Tibial nerve (tissue), 4 donors: ENCODE results near the gene CDH13. TPM values are rescaled to one million over a fixed set of nuclear protein-coding genes. Genes with fewer than 3 reads are reported as not detected.

Experiments
- DNase-seq, 2 donors: peaks; one replicate each; pipeline ENCODE4 v3.0.0-alpha.2; 2019; ENCODE audit warnings: low spot score in 2 of 2
- H3K27ac ChIP-seq, 4 donors: fragments of 200-600 bp; sonication (generic) in 3 of 4; one replicate each; pipeline ENCODE4 v1.5.1; 2017 to 2019; ENCODE audit warnings: mild to moderate bottlenecking in 1 of 4
- H3K27me3 ChIP-seq, 2 donors: fragments of 200-600 bp; sonication (generic) in 1 of 2; one replicate each; pipeline versions ENCODE4 v1.5.1 to v1.6.0; 2017 to 2019
- H3K36me3 ChIP-seq, 3 donors: fragments of 200-600 bp; sonication (generic); one replicate each; pipeline ENCODE4 v1.5.1; 2018 to 2019
- H3K4me1 ChIP-seq, 4 donors: fragments of 200-600 bp; sonication (generic) in 3 of 4; one replicate each; pipeline ENCODE4 v1.5.1; 2017 to 2019
- H3K4me3 ChIP-seq, 4 donors: fragments of 200-600 bp; sonication (generic) in 3 of 4; one replicate each; pipeline ENCODE4 v1.5.1; 2017 to 2019; ENCODE audit warnings: mild to moderate bottlenecking in 1 of 4, moderate library complexity in 1 of 4
- H3K9me3 ChIP-seq, 4 donors: fragments of 200-600 bp; sonication (generic) in 3 of 4; one replicate each; pipeline ENCODE4 v1.5.1; 2017 to 2019
- EP300 ChIP-seq, 2 donors: sonication (generic); formaldehyde crosslinking; IDR thresholded peaks; one replicate each; pipeline ENCODE4 v1.6.1; 2017; ENCODE audit warnings: antibody characterized with exemption in 2 of 2, mild to moderate bottlenecking in 1 of 2
- POLR2A ChIP-seq, 2 donors: fragments of 450-650 bp; IDR thresholded peaks; one replicate each; pipeline ENCODE4 v1.6.1; 2017; ENCODE audit warnings: antibody characterized with exemption in 2 of 2, mild to moderate bottlenecking in 2 of 2, moderate library complexity in 2 of 2
- WGBS, 2 donors: methylation state at CpG; one replicate each; pipeline ENCODE4 v1.1.5; 2018; 5-methylcytosine and 5-hydroxymethylcytosine counted together
- total RNA-seq, 4 donors: library from RNA; depleted of rRNA; stranded (reverse); fragments of >200 nt; gene quantifications; one replicate each; pipeline ENCODE4 v1.1.0, GENCODE V29; 2016
- TF ChIP-seq, protein P1 (sequence below), 5 experiments: fragments of 200-600 bp in 3 of 5; fragments of 450-650 bp in 2 of 5; sonication (generic) in 3 of 5; IDR thresholded peaks; one replicate each; pipeline ENCODE4 v1.5.1; 2016 to 2019; ENCODE audit warnings: antibody characterized with exemption in 5 of 5, mild to moderate bottlenecking in 3 of 5, moderate library complexity in 2 of 5

CDH13 gene
- total RNA-seq, 4 donors from 2014 or later: 4.1 to 14.4 (median 5.8) TPM

- Histone ChIP-seq H3K4me3 (no peak overlapping the region), H3K9me3 (no peaks in the 10 kb centered on the region), H3K4me1 (no peaks in the 10 kb centered on the region), H3K27me3 (no peaks in the 10 kb centered on the region), H3K36me3 (no peaks in the 10 kb centered on the region), H3K27ac (no peak overlapping the region)
- 89 to 93% methylated on average over 7 of the region's 7 CpGs for WGBS, 2 donors
- TF ChIP-seq, protein P1, sequence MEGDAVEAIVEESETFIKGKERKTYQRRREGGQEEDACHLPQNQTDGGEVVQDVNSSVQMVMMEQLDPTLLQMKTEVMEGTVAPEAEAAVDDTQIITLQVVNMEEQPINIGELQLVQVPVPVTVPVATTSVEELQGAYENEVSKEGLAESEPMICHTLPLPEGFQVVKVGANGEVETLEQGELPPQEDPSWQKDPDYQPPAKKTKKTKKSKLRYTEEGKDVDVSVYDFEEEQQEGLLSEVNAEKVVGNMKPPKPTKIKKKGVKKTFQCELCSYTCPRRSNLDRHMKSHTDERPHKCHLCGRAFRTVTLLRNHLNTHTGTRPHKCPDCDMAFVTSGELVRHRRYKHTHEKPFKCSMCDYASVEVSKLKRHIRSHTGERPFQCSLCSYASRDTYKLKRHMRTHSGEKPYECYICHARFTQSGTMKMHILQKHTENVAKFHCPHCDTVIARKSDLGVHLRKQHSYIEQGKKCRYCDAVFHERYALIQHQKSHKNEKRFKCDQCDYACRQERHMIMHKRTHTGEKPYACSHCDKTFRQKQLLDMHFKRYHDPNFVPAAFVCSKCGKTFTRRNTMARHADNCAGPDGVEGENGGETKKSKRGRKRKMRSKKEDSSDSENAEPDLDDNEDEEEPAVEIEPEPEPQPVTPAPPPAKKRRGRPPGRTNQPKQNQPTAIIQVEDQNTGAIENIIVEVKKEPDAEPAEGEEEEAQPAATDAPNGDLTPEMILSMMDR (IDR thresholded peaks at IDR 0.05): no peak
- TF ChIP-seq POLR2A (IDR thresholded peaks at IDR 0.05) (no peak), EP300 (IDR thresholded peaks at IDR 0.05) (no peak)
- no peak for DNase-seq
These were observed 995.2 kb downstream of the CDH13 start for GRCh38 chr16:83622010-83622409.

DNA sequence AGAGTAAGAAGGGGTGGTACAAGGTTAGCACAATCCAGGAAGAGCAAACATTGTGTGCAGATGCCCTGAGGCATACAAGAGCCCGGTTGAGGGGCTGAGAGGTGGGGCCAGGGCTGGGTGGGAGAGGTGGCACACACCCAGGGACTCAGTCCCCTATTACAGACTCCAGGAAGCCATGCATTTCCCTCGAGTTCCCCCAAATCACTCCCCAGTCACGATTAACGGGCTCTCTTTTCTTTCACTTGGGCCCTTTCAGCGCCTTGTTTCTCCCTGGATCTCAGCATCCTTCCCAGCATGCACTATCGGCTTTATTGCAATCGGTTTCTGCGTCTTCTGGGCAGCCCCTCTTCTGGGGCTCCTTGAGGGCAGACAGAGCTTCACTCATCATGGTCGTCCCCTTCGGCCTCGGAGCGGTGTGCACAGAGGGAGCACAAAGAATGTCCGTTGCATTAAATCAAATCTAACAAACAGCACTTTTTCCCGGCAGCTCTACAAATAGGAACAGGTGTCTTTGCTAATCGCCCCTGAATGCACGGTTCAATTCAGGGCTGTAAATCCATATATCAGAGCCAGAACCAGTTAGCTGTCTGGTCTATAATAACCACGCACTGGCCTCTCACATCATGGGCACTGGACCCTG is 996.4 kb downstream of the CDH13 start:
- no peaks in the 10 kb centered on the region for H3K36me3 ChIP-seq
- H3K4me1 ChIP-seq: no peaks in the 10 kb centered on the region
- H3K4me3 ChIP-seq: no peak overlapping the region
- no peak overlapping the region for H3K27ac ChIP-seq
- TF ChIP-seq, protein P1 (IDR thresholded peaks at IDR 0.05): no peak
- no peak for TF ChIP-seq POLR2A (IDR thresholded peaks at IDR 0.05)
- TF ChIP-seq EP300 (IDR thresholded peaks at IDR 0.05): no peak
- DNase-seq: no peak
- 48 to 66% methylated on average over 17 of the region's 17 CpGs for WGBS, 2 donors
- no peaks in the 10 kb centered on the region for H3K27me3 ChIP-seq
- H3K9me3 ChIP-seq: no peaks in the 10 kb centered on the region

DNA sequence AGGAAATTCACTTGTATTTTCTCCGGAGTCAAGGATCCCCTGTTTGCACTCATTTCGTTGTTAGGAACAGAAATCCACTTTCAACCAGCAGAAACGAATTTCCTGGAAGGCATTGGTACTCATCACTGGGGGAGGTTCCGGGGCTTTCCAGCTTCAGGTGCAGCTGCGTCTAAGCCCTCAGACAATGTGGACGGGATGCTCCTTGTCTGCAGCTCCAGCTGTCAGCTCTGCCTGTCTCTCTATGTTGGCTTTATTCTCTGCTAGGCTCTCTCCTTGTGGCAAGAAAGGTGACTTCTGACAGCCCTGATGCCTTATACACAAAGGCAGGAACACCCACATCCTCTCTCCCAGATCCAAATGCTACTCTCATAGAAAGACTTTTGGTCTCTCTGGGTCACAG is 997.1 kb downstream of the CDH13 start:
- Histone ChIP-seq H3K27ac (no peak overlapping the region), H3K9me3 (no peaks in the 10 kb centered on the region), H3K27me3 (no peaks in the 10 kb centered on the region), H3K4me1 (no peaks in the 10 kb centered on the region), H3K4me3 (no peak overlapping the region), H3K36me3 (no peaks in the 10 kb centered on the region)
- DNase-seq: no peak
- 75 to 80% methylated on average over 6 of the region's 6 CpGs for WGBS, 2 donors
- no peak for TF ChIP-seq EP300 (IDR thresholded peaks at IDR 0.05)

DNA sequence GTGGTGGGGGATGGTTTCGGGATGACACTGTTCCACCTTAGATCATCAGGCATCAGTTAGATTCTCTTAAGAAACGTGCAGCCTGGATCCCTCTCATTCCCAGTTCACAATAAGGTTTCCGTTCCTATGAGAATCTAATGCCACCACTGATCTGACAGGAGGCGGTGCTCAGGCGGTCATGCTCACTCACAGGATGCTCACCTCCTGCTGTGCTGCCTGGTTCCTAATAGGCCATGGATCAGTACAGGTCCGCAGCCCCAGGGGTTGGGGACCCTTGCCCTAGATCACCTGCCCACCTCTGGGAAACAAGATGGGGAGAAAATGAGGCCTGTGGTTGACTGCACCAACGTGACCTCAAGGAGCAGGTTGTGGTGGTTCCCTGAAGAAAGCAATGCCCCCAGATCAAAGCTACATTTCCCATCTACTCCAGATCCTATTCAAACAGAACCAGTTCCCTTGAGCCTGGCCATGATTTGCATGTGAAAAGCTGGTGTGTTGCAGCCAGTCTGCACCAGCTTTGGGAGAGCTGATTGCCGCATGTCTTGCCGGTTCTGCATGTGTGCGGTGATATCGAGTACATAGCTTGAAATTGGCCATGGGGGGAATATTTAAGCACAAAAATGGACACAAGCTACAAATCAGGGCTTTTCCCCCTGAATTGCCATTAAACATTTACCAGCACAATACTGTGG is 997.8 kb downstream of the CDH13 start:
- H3K4me1 ChIP-seq: no peaks in the 10 kb centered on the region
- H3K4me3 ChIP-seq: no peak overlapping the region
- TF ChIP-seq POLR2A (IDR thresholded peaks at IDR 0.05) (no peak), EP300 (IDR thresholded peaks at IDR 0.05) (no peak)
- TF ChIP-seq, protein P1 (IDR thresholded peaks at IDR 0.05): no peak
- no peak for DNase-seq
- 83 to 86% methylated on average over 10 to 11 of the region's 11 CpGs for WGBS, 2 donors
- no peaks in the 10 kb centered on the region for H3K9me3 ChIP-seq
- no peaks in the 10 kb centered on the region for H3K27me3 ChIP-seq
- no peak overlapping the region for H3K27ac ChIP-seq
- H3K36me3 ChIP-seq: no peaks in the 10 kb centered on the region

DNA sequence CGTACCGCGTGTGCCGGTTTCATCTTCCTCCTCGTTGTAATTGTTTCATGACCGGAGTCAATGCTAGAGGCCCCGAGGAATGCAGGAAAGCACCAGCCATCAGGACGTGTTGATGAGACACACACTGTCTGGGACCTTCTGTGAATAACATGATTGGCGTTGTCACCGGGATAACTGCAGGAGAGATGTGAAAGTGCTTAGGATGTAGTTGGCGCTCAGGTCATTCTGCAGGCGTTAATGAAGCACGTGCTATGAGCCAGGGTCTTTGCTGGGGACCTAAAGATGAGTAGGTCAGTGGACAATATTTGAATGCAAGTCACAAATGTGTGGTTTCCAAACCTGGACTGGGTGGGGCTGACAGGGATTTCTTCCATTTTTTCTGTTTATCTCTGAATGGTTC is 999.4 kb downstream of the CDH13 start:
- Histone ChIP-seq H3K4me1 (no peaks in the 10 kb centered on the region), H3K27me3 (no peaks in the 10 kb centered on the region)
- WGBS, 2 donors: 91 to 93% methylated on average over 13 of the region's 13 CpGs

More for the DNA sequence above, 999.4 kb downstream of the CDH13 start:
- Histone ChIP-seq H3K27ac (no peak overlapping the region), H3K36me3 (no peaks in the 10 kb centered on the region), H3K4me3 (no peak overlapping the region), H3K9me3 (no peaks in the 10 kb centered on the region)
- TF ChIP-seq, protein P1 (IDR thresholded peaks at IDR 0.05): no peak
- TF ChIP-seq POLR2A (IDR thresholded peaks at IDR 0.05) (no peak), EP300 (IDR thresholded peaks at IDR 0.05) (no peak)
- DNase-seq: no peak
